ENCODE data around the gene NOVA2.

NOVA2 gene

GRCh38 chr19:45908956-45909355, 64.7 kb downstream of the NOVA2 start:
- Histone ChIP-seq H3K4ac (ENCODE audit: low read depth, low read length) (no peak overlapping the region), H2BK5ac (ENCODE audit: low read depth, low read length, poor library complexity) (no peak overlapping the region), H2BK12ac (ENCODE audit: low read length) (no peak overlapping the region), H4K12ac (ENCODE audit: low read depth, low read length) (no peak overlapping the region), H3K9ac (ENCODE audit: low read length) (no peak overlapping the region), H2AFZ (ENCODE audit: insufficient read depth, low read length, poor library complexity) (no peak overlapping the region), H3K79me1 (ENCODE audit: low read length) (no peaks in the 10 kb centered on the region), H3K18ac (ENCODE audit: low read length) (no peak overlapping the region), H2AK5ac (ENCODE audit: low read length) (no peak overlapping the region), H2BK120ac (ENCODE audit: insufficient read depth, low read length, poor library complexity) (no peak overlapping the region), H3K4me2 (ENCODE audit: low read length) (no peak overlapping the region), H3K27me3 (ENCODE audit: insufficient read depth, low read length) (no peaks in the 10 kb centered on the region), H3K36me3 (ENCODE audit: control insufficient read depth in 1 of 2, insufficient read depth in 2 of 2, low read length in 2 of 2) (no peaks in the 10 kb centered on the region), H3K23ac (ENCODE audit: low read length) (no peak overlapping the region), H3K4me1 (ENCODE audit: control insufficient read depth in 1 of 2, insufficient read depth in 2 of 2, low read length in 2 of 2) (no peaks in the 10 kb centered on the region), H3K27ac (ENCODE audit: low read depth, low read length) (no peak overlapping the region), H3K79me2 (ENCODE audit: control insufficient read depth, insufficient read depth, low read length, poor library complexity) (no peaks in the 10 kb centered on the region), H4K8ac (ENCODE audit: low read depth, low read length) (no peak overlapping the region), H3K4me3 (ENCODE audit: low read depth, low read length) (no peak overlapping the region), H4K91ac (ENCODE audit: low read depth, low read length) (no peak overlapping the region), H3K14ac (ENCODE audit: low read length) (no peak overlapping the region), H3K9me3 (ENCODE audit: insufficient read depth, low read depth, low read length) (no peaks in the 10 kb centered on the region)
- no CpG with 5 or more reads among the region's 5 CpGs for WGBS (ENCODE audit: extremely low coverage, insufficient coverage, insufficient read length)
- no peak for DNase-seq

- Histone ChIP-seq H3K79me2 (ENCODE audit: control insufficient read depth, insufficient read depth, low read length, poor library complexity) (peaks cover 5% of the 10 kb centered on the region), H2AK5ac (ENCODE audit: low read length) (no peak overlapping the region), H3K4me2 (ENCODE audit: low read length) (no peak overlapping the region), H3K79me1 (ENCODE audit: low read length) (peaks cover 7% of the 10 kb centered on the region), H3K4ac (ENCODE audit: low read depth, low read length) (no peak overlapping the region), H2BK120ac (ENCODE audit: insufficient read depth, low read length, poor library complexity) (no peak overlapping the region), H3K27me3 (ENCODE audit: insufficient read depth, low read length) (no peaks in the 10 kb centered on the region), H3K9ac (ENCODE audit: low read length) (no peak overlapping the region), H3K4me3 (ENCODE audit: low read depth, low read length) (no peak overlapping the region), H3K18ac (ENCODE audit: low read length) (no peak overlapping the region), H3K14ac (ENCODE audit: low read length) (no peak overlapping the region), H3K4me1 (ENCODE audit: control insufficient read depth in 1 of 2, insufficient read depth in 2 of 2, low read length in 2 of 2) (peaks cover 5 to 6% of the 10 kb centered on the region in 2 experiments), H4K12ac (ENCODE audit: low read depth, low read length) (no peak overlapping the region), H4K91ac (ENCODE audit: low read depth, low read length) (no peak overlapping the region), H3K36me3 (ENCODE audit: control insufficient read depth in 1 of 2, insufficient read depth in 2 of 2, low read length in 2 of 2) (no peaks in the 10 kb centered on the region), H3K9me3 (ENCODE audit: insufficient read depth, low read depth, low read length) (no peaks in the 10 kb centered on the region), H3K27ac (ENCODE audit: low read depth, low read length) (no peak overlapping the region), H4K8ac (ENCODE audit: low read depth, low read length) (no peak overlapping the region), H2AFZ (ENCODE audit: insufficient read depth, low read length, poor library complexity) (no peak overlapping the region), H2BK12ac (ENCODE audit: low read length) (no peak overlapping the region), H3K23ac (ENCODE audit: low read length) (no peak overlapping the region), H2BK5ac (ENCODE audit: low read depth, low read length, poor library complexity) (no peak overlapping the region)
- DNase-seq = peak; percentile 86 to 91
- WGBS (ENCODE audit: extremely low coverage, insufficient coverage, insufficient read length) = no CpG with 5 or more reads among the region's 3 CpGs
Measured at GRCh38 chr19:45906221-45906620, 67.4 kb downstream of the NOVA2 start.

- Histone ChIP-seq H3K9ac (ENCODE audit: low read length) (no peak overlapping the region), H3K79me1 (ENCODE audit: low read length) (peaks cover 7% of the 10 kb centered on the region), H3K23ac (ENCODE audit: low read length) (no peak overlapping the region), H2BK12ac (ENCODE audit: low read length) (no peak overlapping the region), H4K8ac (ENCODE audit: low read depth, low read length) (no peak overlapping the region), H2BK120ac (ENCODE audit: insufficient read depth, low read length, poor library complexity) (no peak overlapping the region), H2AFZ (ENCODE audit: insufficient read depth, low read length, poor library complexity) (no peak overlapping the region), H3K27me3 (ENCODE audit: insufficient read depth, low read length) (no peaks in the 10 kb centered on the region), H3K4me1 (ENCODE audit: control insufficient read depth in 1 of 2, insufficient read depth in 2 of 2, low read length in 2 of 2) (peaks cover 5 to 6% of the 10 kb centered on the region in 2 experiments), H3K27ac (ENCODE audit: low read depth, low read length) (no peak overlapping the region), H4K12ac (ENCODE audit: low read depth, low read length) (no peak overlapping the region), H3K4me2 (ENCODE audit: low read length) (no peak overlapping the region), H3K14ac (ENCODE audit: low read length) (no peak overlapping the region), H3K9me3 (ENCODE audit: insufficient read depth, low read depth, low read length) (no peaks in the 10 kb centered on the region), H3K18ac (ENCODE audit: low read length) (no peak overlapping the region), H3K36me3 (ENCODE audit: control insufficient read depth in 1 of 2, insufficient read depth in 2 of 2, low read length in 2 of 2) (peaks cover 0 to 2% of the 10 kb centered on the region in 2 experiments), H3K79me2 (ENCODE audit: control insufficient read depth, insufficient read depth, low read length, poor library complexity) (peaks cover 5% of the 10 kb centered on the region), H2BK5ac (ENCODE audit: low read depth, low read length, poor library complexity) (no peak overlapping the region), H3K4ac (ENCODE audit: low read depth, low read length) (no peak overlapping the region), H3K4me3 (ENCODE audit: low read depth, low read length) (no peak overlapping the region), H4K91ac (ENCODE audit: low read depth, low read length) (no peak overlapping the region), H2AK5ac (ENCODE audit: low read length) (no peak overlapping the region)
- peak; percentile 90 to 95 for DNase-seq
- no CpG with 5 or more reads among the region's 10 CpGs for WGBS (ENCODE audit: extremely low coverage, insufficient coverage, insufficient read length)
Measured at GRCh38 chr19:45905011-45905410, 68.7 kb downstream of the NOVA2 start.

GRCh38 chr19:45902651-45903625, 70.7 kb downstream of the NOVA2 start:
- Histone ChIP-seq H4K91ac (ENCODE audit: low read depth, low read length) (peak overlapping the region; percentile 1), H4K8ac (ENCODE audit: low read depth, low read length) (peak overlapping the region; percentile 60), H3K14ac (ENCODE audit: low read length) (peak overlapping the region; percentile 16), H3K23ac (ENCODE audit: low read length) (no peak overlapping the region), H3K4me3 (ENCODE audit: low read depth, low read length) (peak overlapping the region; percentile 72), H3K27ac (ENCODE audit: low read depth, low read length) (peak overlapping the region; percentile 37), H2BK120ac (ENCODE audit: insufficient read depth, low read length, poor library complexity) (no peak overlapping the region), H3K36me3 (ENCODE audit: control insufficient read depth in 1 of 2, insufficient read depth in 2 of 2, low read length in 2 of 2) (peaks cover 6 to 11% of the 10 kb centered on the region in 2 experiments), H4K12ac (ENCODE audit: low read depth, low read length) (peak overlapping the region; percentile 36), H3K79me2 (ENCODE audit: control insufficient read depth, insufficient read depth, low read length, poor library complexity) (peaks cover 5% of the 10 kb centered on the region), H2AFZ (ENCODE audit: insufficient read depth, low read length, poor library complexity) (peak overlapping the region; percentile 60), H3K27me3 (ENCODE audit: insufficient read depth, low read length) (no peaks in the 10 kb centered on the region), H3K9me3 (ENCODE audit: insufficient read depth, low read depth, low read length) (no peaks in the 10 kb centered on the region), H3K79me1 (ENCODE audit: low read length) (peaks cover 7% of the 10 kb centered on the region), H2BK12ac (ENCODE audit: low read length) (no peak overlapping the region), H3K4ac (ENCODE audit: low read depth, low read length) (no peak overlapping the region), H3K4me1 (ENCODE audit: control insufficient read depth in 1 of 2, insufficient read depth in 2 of 2, low read length in 2 of 2) (peaks cover 5 to 6% of the 10 kb centered on the region in 2 experiments), H3K9ac (ENCODE audit: low read length) (peak overlapping the region; percentile 20), H3K18ac (ENCODE audit: low read length) (peak overlapping the region; percentile 15), H3K4me2 (ENCODE audit: low read length) (peak overlapping the region; percentile 87), H2AK5ac (ENCODE audit: low read length) (no peak overlapping the region), H2BK5ac (ENCODE audit: low read depth, low read length, poor library complexity) (no peak overlapping the region)
- peak; percentile 98 to 100 for DNase-seq
- no CpG with 5 or more reads among the region's 73 CpGs for WGBS (ENCODE audit: extremely low coverage, insufficient coverage, insufficient read length)
